ENCODE data around the gene PDE1C.

Gene PDE1C

GRCh38 chr7:31825576-31825975 is 244.6 kb downstream of the PDE1C start:
- DNase-seq: no peak

- DNase-seq: no peak
Observed at GRCh38 chr7:31819031-31819430, 251.2 kb downstream of the PDE1C start.

GRCh38 chr7:31816810-31817209 is 253.4 kb downstream of the PDE1C start:
- DNase-seq: no peak

GRCh38 chr7:31815796-31816195 is 254.4 kb downstream of the PDE1C start:
- DNase-seq: no peak

- DNase-seq: no peak
Observed at GRCh38 chr7:31814187-31814586, 256.0 kb downstream of the PDE1C start.

GRCh38 chr7:31811650-31812461 is 258.4 kb downstream of the PDE1C start:
- DNase-seq: no peak

GRCh38 chr7:31805209-31805818 is 264.9 kb downstream of the PDE1C start:
- no peak for DNase-seq

- no peak for DNase-seq
Observed at GRCh38 chr7:31796375-31796774, 273.8 kb downstream of the PDE1C start.

- DNase-seq: no peak
Observed at GRCh38 chr7:31794851-31795344, 275.3 kb downstream of the PDE1C start.

- DNase-seq: no peak
Observed at GRCh38 chr7:31791881-31792280, 278.3 kb downstream of the PDE1C start.

- no peak for DNase-seq
Observed at GRCh38 chr7:31788883-31789680, 281.1 kb downstream of the PDE1C start.

- no peak for DNase-seq
Observed at GRCh38 chr7:31788445-31788844, 281.8 kb downstream of the PDE1C start.

GRCh38 chr7:31786326-31786725 is 283.9 kb downstream of the PDE1C start:
- DNase-seq: no peak

GRCh38 chr7:31785101-31785500 is 285.1 kb downstream of the PDE1C start:
- DNase-seq: peak; percentile 81

GRCh38 chr7:31783221-31783620 is 287.0 kb downstream of the PDE1C start:
- DNase-seq: no peak

- peak; percentile 43 for DNase-seq
Observed at GRCh38 chr7:31782411-31782991, 287.7 kb downstream of the PDE1C start.

GRCh38 chr7:31778296-31778695 is 291.9 kb downstream of the PDE1C start:
- no peak for DNase-seq

- DNase-seq: no peak
Observed at GRCh38 chr7:31776616-31777015, 293.6 kb downstream of the PDE1C start.

GRCh38 chr7:31775556-31775955 is 294.7 kb downstream of the PDE1C start:
- DNase-seq: no peak

GRCh38 chr7:31772211-31772610 is 298.0 kb downstream of the PDE1C start:
- DNase-seq: no peak

GRCh38 chr7:31767686-31768358 is 302.4 kb downstream of the PDE1C start:
- DNase-seq: no peak

- DNase-seq: no peak
Observed at GRCh38 chr7:31764462-31764861, 305.7 kb downstream of the PDE1C start.

GRCh38 chr7:31763548-31763947 is 306.7 kb downstream of the PDE1C start:
- DNase-seq: no peak

All from NCI-H446 treated with DMSO at 0.1 percent for 48 hours (cell line).